Activated T-cell treated with anti-CD3 and anti-CD28 coated beads, Interleukin-2, amount 50 U/mL, for 72 hours (primary cell): ENCODE results near the gene NTHL1. TPM values are rescaled to one million over a fixed set of nuclear protein-coding genes. Genes with fewer than 3 reads are reported as not detected.

ENCODE experiments used
- ATAC-seq, 2 donors: fragments of 150-1000 bp; cut with Tn5 transposase; replicated peaks in 1 of 2; 2 replicates each; pipeline ENCODE4 v1.10.0; 2021; ENCODE audit warnings: moderate library complexity in 2 of 2, mild to moderate bottlenecking in 1 of 2
- DNase-seq, 2 donors: peaks; one replicate each; pipeline ENCODE4 v3.0.0; 2021 to 2022; ENCODE audit warnings: mixed read lengths in 1 of 2
- H3K27ac Mint-ChIP-seq: one replicate; pipeline ENCODE4 v1.8.0; 2022; ENCODE audit warnings: mild to moderate bottlenecking, moderate library complexity, mixed read lengths
- H3K27me3 Mint-ChIP-seq: one replicate; pipeline ENCODE4 v1.8.0; 2022; ENCODE audit warnings: low read depth, mixed read lengths
- H3K36me3 Mint-ChIP-seq, 2 donors: one replicate each; pipeline ENCODE4 v1.8.0; 2022; ENCODE audit warnings: mixed read lengths in 2 of 2, mild to moderate bottlenecking in 1 of 2; ENCODE audit not compliant: insufficient read depth in 2 of 2
- H3K4me1 Mint-ChIP-seq: one replicate; pipeline ENCODE4 v1.8.0; 2022; ENCODE audit warnings: low read depth, mixed read lengths
- H3K4me3 Mint-ChIP-seq, 2 donors: one replicate each; pipeline ENCODE4 v1.8.0; 2022; ENCODE audit warnings: mild to moderate bottlenecking in 2 of 2, mixed read lengths in 2 of 2, moderate library complexity in 2 of 2
- H3K9me3 Mint-ChIP-seq, 2 donors: one replicate each; pipeline ENCODE4 v1.8.0; 2022; ENCODE audit warnings: mixed read lengths in 2 of 2
- total RNA-seq, 2 donors: library from RNA; stranded (reverse); gene quantifications; one replicate each; pipeline ENCODE4 v1.2.3, GENCODE V29; 2022

Gene NTHL1
- total RNA-seq, result 10 to 100 TPM; 13.2 to 21.0 TPM

DNA sequence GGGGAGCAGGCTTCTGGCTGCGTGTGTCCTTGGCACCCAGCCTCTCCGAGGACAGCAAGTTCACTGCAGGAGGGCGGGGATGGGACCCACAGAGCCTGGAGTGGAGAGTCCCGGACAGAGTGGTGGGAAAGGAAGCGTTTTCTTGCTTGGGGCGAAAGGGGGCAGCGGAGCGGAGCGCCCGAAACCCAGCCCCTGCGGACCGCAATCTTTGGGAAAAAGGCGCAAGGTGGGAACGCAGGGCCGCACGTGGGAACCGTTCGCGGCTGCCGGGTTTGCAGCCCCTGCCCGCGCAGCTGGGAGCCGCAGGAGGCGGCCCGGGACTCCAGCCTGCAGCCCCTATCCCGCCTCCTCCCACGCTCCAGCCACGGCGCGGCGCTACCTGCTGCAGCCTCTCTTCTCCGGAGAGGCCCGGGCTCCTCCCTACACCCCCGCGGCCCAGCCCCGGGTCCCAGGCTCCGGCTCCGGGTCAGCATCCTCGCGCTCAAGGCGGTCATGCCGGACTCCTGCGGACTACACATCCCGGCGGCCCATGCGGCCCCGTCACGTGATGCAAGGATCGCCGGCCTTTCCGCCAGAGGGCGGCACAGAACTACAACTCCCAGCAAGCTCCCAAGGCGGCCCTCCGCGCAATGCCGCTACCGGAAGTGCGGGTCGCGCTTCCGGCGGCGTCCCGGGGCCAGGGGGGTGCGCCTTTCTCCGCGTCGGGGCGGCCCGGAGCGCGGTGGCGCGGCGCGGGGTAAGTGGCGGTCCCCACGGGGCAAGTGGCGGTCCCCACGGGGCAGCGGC lies at the start of gene NTHL1, which contains the start of gene TSC2:
Gene NTHL1, minus strand, starts transcription at position 505 of the 786 bp plus-strand sequence. Its CDS starts 11 bp downstream, at position 494.
Gene TSC2, plus strand, starts transcription at position 656 of the 786 bp plus-strand sequence. CDS start 631 bp downstream, outside the sequence.
- Mint-ChIP-seq H3K36me3 (peaks cover 0 to 1% of the 10 kb centered on the region in 2 donors), H3K27ac (peak within 1 kb of the TSS; percentile 51), H3K4me3 (peak within 1 kb of the TSS; percentile 91 to 92), H3K4me1 (peaks cover 18% of the 10 kb centered on the region), H3K9me3 (no peaks in the 10 kb centered on the region), H3K27me3 (no peaks in the 10 kb centered on the region)
- ATAC-seq (peak; percentile 99), DNase-seq (peak; percentile 97)

DNA sequence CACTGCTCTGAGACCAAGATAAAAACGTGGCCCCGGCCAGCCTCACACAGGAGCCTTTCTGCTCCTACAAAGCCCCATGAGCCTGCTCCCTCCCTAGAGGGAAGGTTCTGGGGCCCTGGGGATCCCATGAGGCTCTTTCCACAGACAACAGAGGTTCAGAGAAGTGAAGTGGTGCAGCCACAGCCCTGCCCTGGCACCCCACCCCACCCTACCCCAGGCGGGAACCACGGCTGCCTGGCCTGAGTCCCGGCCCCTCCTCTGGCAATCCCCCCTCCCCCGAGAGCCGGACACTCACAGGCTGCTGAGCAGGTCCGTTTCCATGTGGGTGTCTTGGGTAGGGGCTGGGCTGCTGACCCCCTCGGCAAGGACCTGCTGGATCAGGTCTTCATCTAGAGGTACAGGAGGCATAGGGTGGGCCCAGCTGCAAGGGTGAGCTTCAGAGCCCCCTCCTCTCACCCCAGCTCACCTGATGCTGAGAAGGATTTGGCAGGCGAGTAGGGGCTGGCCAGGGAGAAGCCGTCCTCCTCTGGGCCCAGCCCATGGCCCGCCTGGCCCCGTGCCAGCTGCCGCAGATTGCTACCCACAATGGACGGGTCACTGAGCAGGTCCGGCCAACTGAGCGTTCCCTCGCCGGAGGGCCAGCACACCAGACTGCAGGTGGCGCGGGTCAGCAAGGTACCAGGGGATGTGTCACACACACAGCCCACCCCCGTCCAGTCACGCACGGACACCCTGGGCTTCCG lies 49.4 kb upstream of the NTHL1 start:
- DNase-seq (no peak), ATAC-seq (no peak)
- H3K9me3 Mint-ChIP-seq, result no peaks in the 10 kb centered on the region
- H3K36me3 Mint-ChIP-seq, result peaks cover 0 to 2% of the 10 kb centered on the region in 2 donors
- H3K4me1 Mint-ChIP-seq, result no peaks in the 10 kb centered on the region
- no peak overlapping the region for H3K4me3 Mint-ChIP-seq
- no peaks in the 10 kb centered on the region for H3K27me3 Mint-ChIP-seq
- H3K27ac Mint-ChIP-seq, result no peak overlapping the region

DNA sequence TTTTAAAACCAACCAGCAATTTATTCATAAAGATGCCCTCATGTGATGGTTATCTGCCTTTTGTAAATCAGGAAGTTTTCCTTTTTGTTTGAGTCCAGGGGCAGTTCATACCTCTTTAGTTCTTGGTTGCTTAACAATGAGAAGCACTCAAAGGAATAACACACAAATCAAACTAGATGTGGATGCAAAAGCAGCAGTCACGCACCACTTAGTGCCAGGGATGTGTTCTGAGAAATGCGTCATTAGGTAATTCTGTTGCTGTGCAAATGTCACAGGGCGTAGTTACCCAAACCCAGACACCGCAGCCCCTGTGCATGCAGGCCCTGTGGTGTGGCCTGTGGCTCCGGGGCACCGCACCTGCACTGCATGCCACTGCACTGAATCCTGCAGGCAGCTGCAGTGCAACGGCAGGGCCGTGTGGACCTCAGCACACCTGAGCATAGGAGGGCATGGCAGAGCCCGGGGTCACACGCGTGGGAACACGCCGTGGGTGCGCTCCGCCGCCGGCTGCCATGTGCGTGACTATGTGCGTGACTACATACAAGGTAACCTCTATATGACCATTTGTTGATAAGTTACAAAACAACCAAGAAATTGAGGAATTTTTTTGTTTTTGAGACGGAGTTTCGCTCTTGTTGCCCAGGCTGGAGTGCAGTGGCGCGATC lies 48.4 kb upstream of the NTHL1 start:
- no peaks in the 10 kb centered on the region for H3K9me3 Mint-ChIP-seq
- peaks cover 0 to 2% of the 10 kb centered on the region in 2 donors for H3K36me3 Mint-ChIP-seq
- no peak overlapping the region for H3K4me3 Mint-ChIP-seq
- no peaks in the 10 kb centered on the region for H3K4me1 Mint-ChIP-seq
- no peak for ATAC-seq
- no peaks in the 10 kb centered on the region for H3K27me3 Mint-ChIP-seq
- H3K27ac Mint-ChIP-seq, result no peak overlapping the region
- no peak for DNase-seq

- ATAC-seq, result no peak
- Mint-ChIP-seq H3K4me1 (no peaks in the 10 kb centered on the region), H3K27ac (no peak overlapping the region), H3K9me3 (no peaks in the 10 kb centered on the region), H3K36me3 (peaks cover 0 to 2% of the 10 kb centered on the region in 2 donors), H3K4me3 (no peak overlapping the region), H3K27me3 (no peaks in the 10 kb centered on the region)
- DNase-seq, result no peak
Measured at GRCh38 chr16:2095315-2095853, 47.8 kb upstream of the NTHL1 start.

DNA sequence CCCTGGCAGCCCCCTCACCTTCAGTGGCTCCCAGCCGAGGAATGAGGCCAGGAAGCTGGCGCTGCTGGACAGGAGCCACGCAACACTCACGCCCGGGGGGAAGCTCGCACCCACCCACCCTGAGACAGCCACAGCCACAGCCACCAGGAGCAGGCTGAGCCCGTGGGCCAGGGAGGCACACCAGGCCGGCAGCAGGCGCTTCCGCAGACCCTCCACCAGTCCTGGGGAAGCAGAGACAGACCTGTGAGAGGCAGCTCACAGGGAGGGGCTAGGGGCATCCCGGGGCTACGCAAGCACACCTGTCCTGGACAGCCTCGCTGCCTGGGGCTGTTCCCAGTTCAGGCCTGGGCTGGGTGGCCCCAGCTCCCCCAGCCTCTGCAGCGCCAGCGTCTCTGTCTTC lies 46.2 kb upstream of the NTHL1 start:
- peaks cover 0 to 2% of the 10 kb centered on the region in 2 donors for H3K36me3 Mint-ChIP-seq
- no peak for DNase-seq
- H3K27me3 Mint-ChIP-seq, result no peaks in the 10 kb centered on the region
- no peak for ATAC-seq
- no peak overlapping the region for H3K27ac Mint-ChIP-seq
- no peak overlapping the region for H3K4me3 Mint-ChIP-seq
- no peaks in the 10 kb centered on the region for H3K4me1 Mint-ChIP-seq
- no peaks in the 10 kb centered on the region for H3K9me3 Mint-ChIP-seq

DNA sequence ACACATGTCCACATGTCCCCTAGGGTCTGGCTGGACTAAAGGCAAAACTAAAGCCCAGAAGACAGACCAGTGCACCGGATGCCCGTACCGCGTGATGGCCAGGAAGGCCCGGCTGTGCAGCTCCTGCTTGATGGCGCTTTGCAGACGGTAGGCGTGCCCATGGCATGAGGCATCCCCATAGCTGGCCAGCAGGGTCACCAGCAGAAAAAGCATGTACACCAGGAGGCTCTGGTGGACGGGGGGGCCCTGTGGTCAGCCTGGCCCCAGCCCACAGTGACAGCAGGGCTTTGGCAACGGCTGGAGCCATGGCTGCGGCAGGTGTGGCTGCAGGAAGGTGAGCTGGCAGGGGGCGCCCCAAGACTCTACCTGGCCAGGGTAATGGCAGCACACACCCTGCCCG lies 45.2 kb upstream of the NTHL1 start:
- no peak overlapping the region for H3K27ac Mint-ChIP-seq
- H3K36me3 Mint-ChIP-seq, result peaks cover 0 to 2% of the 10 kb centered on the region in 2 donors
- H3K4me3 Mint-ChIP-seq, result no peak overlapping the region
- H3K4me1 Mint-ChIP-seq, result no peaks in the 10 kb centered on the region
- no peaks in the 10 kb centered on the region for H3K27me3 Mint-ChIP-seq
- no peak for ATAC-seq
- no peak for DNase-seq
- no peaks in the 10 kb centered on the region for H3K9me3 Mint-ChIP-seq

DNA sequence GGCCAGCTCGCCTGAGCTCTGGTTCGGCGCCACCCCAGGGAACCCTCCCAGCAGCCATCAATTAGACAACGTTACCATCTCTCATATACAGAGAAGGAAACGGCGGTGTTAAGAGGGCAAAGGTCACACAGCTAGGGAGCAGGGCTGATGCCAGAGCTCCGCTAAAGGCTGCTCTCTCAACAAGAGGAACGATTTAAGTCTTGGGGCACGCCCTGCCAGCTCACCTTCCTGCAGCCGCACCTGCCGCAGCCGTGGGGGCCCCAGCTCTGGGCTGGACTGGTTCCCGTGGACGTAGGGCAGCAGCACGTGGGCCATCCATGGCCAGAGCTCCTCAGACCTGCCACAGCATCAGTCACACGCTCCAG lies 44.6 kb upstream of the NTHL1 start:
- Mint-ChIP-seq H3K27me3 (no peaks in the 10 kb centered on the region), H3K9me3 (no peaks in the 10 kb centered on the region), H3K27ac (no peak overlapping the region), H3K36me3 (peaks cover 0 to 2% of the 10 kb centered on the region in 2 donors), H3K4me1 (no peaks in the 10 kb centered on the region), H3K4me3 (no peak overlapping the region)
- ATAC-seq (no peak), DNase-seq (no peak)

- no peaks in the 10 kb centered on the region for H3K9me3 Mint-ChIP-seq
- no peaks in the 10 kb centered on the region for H3K4me1 Mint-ChIP-seq
- H3K36me3 Mint-ChIP-seq, result peaks cover 0 to 2% of the 10 kb centered on the region in 2 donors
- H3K4me3 Mint-ChIP-seq, result no peak overlapping the region
- ATAC-seq, result peak in 1 of 2 donors; percentile 18
- no peaks in the 10 kb centered on the region for H3K27me3 Mint-ChIP-seq
- DNase-seq, result no peak
- no peak overlapping the region for H3K27ac Mint-ChIP-seq
Measured at GRCh38 chr16:2091547-2092255, 44.1 kb upstream of the NTHL1 start.

- DNase-seq (peak in 1 of 2 donors; percentile 18), ATAC-seq (peak in 1 of 2 donors; percentile 24)
- no peaks in the 10 kb centered on the region for H3K27me3 Mint-ChIP-seq
- peaks cover 0 to 2% of the 10 kb centered on the region in 2 donors for H3K36me3 Mint-ChIP-seq
- no peaks in the 10 kb centered on the region for H3K9me3 Mint-ChIP-seq
- H3K4me1 Mint-ChIP-seq, result no peaks in the 10 kb centered on the region
- no peak overlapping the region for H3K4me3 Mint-ChIP-seq
- no peak overlapping the region for H3K27ac Mint-ChIP-seq
Measured at GRCh38 chr16:2090777-2091546, 43.3 kb upstream of the NTHL1 start.

GRCh38 chr16:2090481-2090776 lies 42.8 kb upstream of the NTHL1 start:
- H3K4me1 Mint-ChIP-seq, result no peaks in the 10 kb centered on the region
- no peak for ATAC-seq
- no peaks in the 10 kb centered on the region for H3K9me3 Mint-ChIP-seq
- no peaks in the 10 kb centered on the region for H3K27me3 Mint-ChIP-seq
- no peak for DNase-seq
- H3K27ac Mint-ChIP-seq, result no peak overlapping the region
- peaks cover 0 to 2% of the 10 kb centered on the region in 2 donors for H3K36me3 Mint-ChIP-seq
- H3K4me3 Mint-ChIP-seq, result no peak overlapping the region

- Mint-ChIP-seq H3K27ac (no peak overlapping the region), H3K4me3 (no peak overlapping the region), H3K36me3 (no peaks in the 10 kb centered on the region), H3K4me1 (no peaks in the 10 kb centered on the region), H3K27me3 (no peaks in the 10 kb centered on the region), H3K9me3 (no peaks in the 10 kb centered on the region)
- no peak for ATAC-seq
- no peak for DNase-seq
Measured at GRCh38 chr16:2089706-2090480, 42.3 kb upstream of the NTHL1 start.
